ENCODE results near the gene TSFM. TPM values are rescaled to one million over a fixed set of nuclear protein-coding genes. Genes with fewer than 3 reads are reported as not detected.
A peak's percentile ranks its signal among the peaks of the same experiment; 100 is the strongest.

Gene TSFM
- total and polyA plus RNA-seq, 2 of the 13 experiments (the other 11 are each of a cell fraction or from before 2014, with no cell fraction given) = 29.8 to 68.3 TPM

GRCh38 chr12:57782608-57783465, at the start of gene TSFM (continued):
- TF ChIP-seq PRMT3 (CRISPR knock-in tag; IDR thresholded peaks at IDR 0.05; ENCODE audit: borderline replicate concordance, low read depth) (no peak), MYPOP (CRISPR knock-in tag; IDR thresholded peaks at IDR 0.05) (peak; percentile 71), RXRA (CRISPR knock-in tag; IDR thresholded peaks at IDR 0.05) (peak; percentile 69), ZSCAN21 (CRISPR knock-in tag; IDR thresholded peaks at IDR 0.05; ENCODE audit: borderline replicate concordance) (peak; percentile 85; the same call in 1 of the 2 replicates), ZNF44 (CRISPR knock-in tag; IDR thresholded peaks at IDR 0.05) (0 out of 2 replicates have a peak, but pooled peaks have one; percentile 8), ZNF691 (CRISPR knock-in tag; IDR thresholded peaks at IDR 0.05; ENCODE audit: borderline replicate concordance, low read depth) (peak; percentile 85; the same call in 1 of the 2 replicates), CHD2 (IDR thresholded peaks at IDR 0.05; ENCODE audit: low read depth, low read length) (no peak), JUND (CRISPR knock-in tag; IDR thresholded peaks at IDR 0.05) (no peak), ZNF205 (CRISPR knock-in tag; IDR thresholded peaks at IDR 0.05) (peak; percentile 55; the same call in 1 of the 2 replicates), ZNF746 (CRISPR knock-in tag; IDR thresholded peaks at IDR 0.05) (no peak), SKIL (CRISPR knock-in tag; IDR thresholded peaks at IDR 0.05; ENCODE audit: borderline replicate concordance) (no peak; the same call in 1 of the 2 replicates), SCMH1 (CRISPR knock-in tag; IDR thresholded peaks at IDR 0.05; ENCODE audit: borderline replicate concordance) (no peak), MYC (CRISPR knock-in tag; IDR thresholded peaks at IDR 0.05; ENCODE audit: borderline replicate concordance) (peak; percentile 88; the same call in 1 of the 2 replicates), ZNF574 (CRISPR knock-in tag; IDR thresholded peaks at IDR 0.05) (peak; percentile 100), ASH2L (IDR thresholded peaks at IDR 0.05; ENCODE audit: insufficient read length, low read depth, low read length) (peak; percentile 93), CBX2 (IDR thresholded peaks at IDR 0.05; ENCODE audit: low read depth, low read length) (no peak), CBX2 (CRISPR knock-in tag; IDR thresholded peaks at IDR 0.05; ENCODE audit: low read depth) (no peak), ZNF781 (CRISPR knock-in tag; IDR thresholded peaks at IDR 0.05; ENCODE audit: borderline replicate concordance, not compliant biosample characterization) (no peak), CBX5 (CRISPR knock-in tag; IDR thresholded peaks at IDR 0.05; ENCODE audit: borderline replicate concordance) (peak; percentile 83; the same call in 1 of the 2 replicates), MAZ (IDR thresholded peaks at IDR 0.05; ENCODE audit: borderline replicate concordance, low read depth, low read length) (peak; percentile 40; the same call in 1 of the 2 replicates), MAZ (CRISPR knock-in tag; IDR thresholded peaks at IDR 0.05; ENCODE audit: low read depth) (peak; percentile 87; the same call in 1 of the 2 replicates), ZNF124 (CRISPR knock-in tag; IDR thresholded peaks at IDR 0.05) (peak; percentile 88)
